ENCODE results near the gene ZNF513.
A peak's percentile ranks its signal among the peaks of the same experiment; 100 is the strongest.
"Not testable (repeated sequence)": the region's sequence is repeated elsewhere in the genome, so short reads cannot be mapped to it uniquely, and the experiment has no call there.

ZNF513 gene, protein sequence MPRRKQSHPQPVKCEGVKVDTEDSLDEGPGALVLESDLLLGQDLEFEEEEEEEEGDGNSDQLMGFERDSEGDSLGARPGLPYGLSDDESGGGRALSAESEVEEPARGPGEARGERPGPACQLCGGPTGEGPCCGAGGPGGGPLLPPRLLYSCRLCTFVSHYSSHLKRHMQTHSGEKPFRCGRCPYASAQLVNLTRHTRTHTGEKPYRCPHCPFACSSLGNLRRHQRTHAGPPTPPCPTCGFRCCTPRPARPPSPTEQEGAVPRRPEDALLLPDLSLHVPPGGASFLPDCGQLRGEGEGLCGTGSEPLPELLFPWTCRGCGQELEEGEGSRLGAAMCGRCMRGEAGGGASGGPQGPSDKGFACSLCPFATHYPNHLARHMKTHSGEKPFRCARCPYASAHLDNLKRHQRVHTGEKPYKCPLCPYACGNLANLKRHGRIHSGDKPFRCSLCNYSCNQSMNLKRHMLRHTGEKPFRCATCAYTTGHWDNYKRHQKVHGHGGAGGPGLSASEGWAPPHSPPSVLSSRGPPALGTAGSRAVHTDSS

DNA sequence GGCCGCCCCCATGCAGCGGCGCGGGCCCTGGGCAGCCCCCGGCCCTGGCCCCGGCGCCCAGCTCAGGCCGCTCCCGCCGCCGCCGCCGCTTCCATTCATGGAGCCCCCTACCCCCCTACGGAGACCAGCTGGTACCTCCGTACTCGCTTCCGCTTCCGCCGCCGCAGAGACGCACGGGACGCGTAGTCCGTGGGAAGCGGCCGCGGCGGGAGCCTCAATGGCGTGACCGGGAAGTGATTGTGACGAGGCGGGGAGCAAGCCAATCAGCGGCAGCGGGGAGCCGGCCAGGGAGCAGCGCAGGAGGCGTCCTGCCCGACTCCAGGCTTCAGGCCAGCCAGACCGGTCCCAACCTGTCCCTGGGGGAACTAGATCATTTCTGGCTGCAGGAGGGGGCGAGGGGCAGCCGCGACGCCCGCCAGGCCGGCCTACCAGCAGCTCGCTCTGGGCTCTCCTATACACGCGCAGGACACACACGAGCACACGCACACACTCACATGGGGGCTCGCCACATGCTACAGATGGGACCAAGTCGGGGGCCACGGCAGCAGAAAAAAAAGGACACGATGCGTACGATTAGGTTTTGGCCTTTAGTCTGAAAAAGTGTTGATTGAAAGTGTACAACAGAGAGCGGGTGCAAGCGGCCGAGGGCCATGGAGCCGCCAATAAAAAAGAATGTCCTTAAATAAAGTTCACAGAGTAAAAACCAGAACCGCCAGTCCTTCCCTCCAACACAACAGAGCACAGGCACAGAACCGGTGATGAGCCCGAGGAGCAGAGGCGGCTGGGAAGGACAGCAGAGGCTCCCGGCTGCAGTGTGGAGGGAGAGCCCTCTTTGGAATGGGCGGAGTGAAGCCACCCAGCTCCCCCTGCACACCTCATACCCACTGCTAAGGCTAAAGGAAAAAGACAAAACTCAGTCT, at the start of gene ZNF513:
ZNF513 (minus strand) TSS at position 109 of the 920 bp plus-strand sequence. CDS start 208 bp downstream, outside the sequence.
- peak; percentile 89 for DNase-seq

DNA sequence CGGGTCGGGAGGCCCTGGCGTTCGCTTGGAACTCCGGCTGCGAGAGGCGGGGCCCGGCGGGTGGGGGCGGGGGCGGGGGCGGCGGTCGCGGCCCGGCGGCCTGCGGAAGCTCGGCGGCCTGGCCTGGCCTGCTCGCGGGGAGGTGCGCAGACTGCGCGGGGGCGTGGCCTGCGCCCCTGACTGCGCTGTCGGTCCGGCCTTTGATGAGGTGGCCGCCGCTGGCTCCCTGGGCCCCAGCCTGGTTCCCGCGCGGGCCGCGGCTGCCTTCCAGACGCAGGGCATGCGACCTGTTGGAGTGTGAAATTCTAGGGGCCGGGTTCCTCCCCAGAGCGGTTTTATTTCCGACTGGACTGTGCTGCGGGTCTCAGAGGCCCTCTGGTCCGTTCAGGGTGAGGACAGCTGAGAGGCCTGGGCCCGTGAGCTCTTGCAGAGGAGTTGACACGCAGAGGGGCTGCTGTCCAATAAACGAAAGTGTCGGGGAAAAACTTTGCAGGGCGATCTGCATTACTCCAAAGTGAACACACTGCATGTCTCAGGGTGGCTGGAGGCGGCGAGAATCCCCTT, 48.5 kb upstream of the ZNF513 start:
- peak; percentile 70 for DNase-seq

DNA sequence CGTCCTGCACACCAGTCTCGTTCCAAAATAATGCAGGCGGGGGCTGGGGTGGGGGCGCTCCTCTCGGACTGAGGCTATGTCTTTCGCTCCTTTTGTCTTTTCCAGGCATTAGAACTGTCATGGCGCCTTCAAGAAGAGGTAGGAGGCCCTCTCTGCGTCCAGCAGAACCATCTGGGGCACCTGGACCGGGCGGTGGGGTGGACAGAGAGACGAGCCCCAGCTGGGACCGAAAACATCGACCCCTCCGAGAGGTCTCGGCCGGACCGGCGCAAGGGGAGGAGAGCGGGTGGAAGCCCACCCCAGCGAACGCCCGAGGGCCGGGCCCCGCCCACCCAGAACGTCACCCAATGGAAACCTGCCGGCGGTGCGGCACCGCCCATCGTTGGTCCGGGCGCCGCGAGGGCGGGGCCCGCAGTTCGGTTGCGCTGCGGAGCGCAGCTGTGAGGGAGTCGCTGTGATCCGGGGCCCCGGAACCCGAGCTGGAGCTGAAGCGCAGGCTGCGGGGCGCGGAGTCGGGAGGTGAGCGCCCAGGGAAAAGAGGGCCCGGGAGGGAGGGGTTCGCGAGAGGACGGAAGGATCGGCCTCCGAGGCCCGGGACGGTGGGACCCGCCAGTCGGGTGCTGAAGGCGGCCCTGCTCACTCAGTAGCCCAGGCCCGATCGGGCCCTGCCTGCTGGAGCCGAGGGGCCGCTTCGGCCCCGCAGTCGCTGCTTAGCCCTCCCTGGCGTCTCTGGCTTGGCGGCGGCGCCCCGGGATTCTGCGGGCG, 47.9 kb upstream of the ZNF513 start, which contains the start of gene NRBP1:
NRBP1 (plus strand) TSS at position 419 of the 765 bp plus-strand sequence. CDS start 4,643 bp downstream, outside the sequence.
- DNase-seq = peak; percentile 53

DNA sequence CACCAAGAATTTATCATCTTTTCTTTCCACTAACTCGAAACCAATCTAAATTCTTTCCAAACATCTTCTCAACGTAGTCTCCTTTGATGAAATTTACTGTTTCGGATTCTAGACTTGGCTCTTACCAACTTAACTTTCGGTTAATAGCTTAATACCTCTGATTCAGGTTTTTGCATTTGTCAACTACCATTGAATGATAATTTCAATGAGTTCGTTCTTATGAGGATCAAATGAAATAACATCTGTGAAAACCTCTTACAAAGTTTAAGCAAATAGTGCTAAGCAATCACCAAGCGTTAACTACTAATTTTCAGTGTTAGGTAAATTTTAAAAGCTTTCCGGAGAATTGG, 47.3 kb upstream of the ZNF513 start:
- no peak for DNase-seq

DNA sequence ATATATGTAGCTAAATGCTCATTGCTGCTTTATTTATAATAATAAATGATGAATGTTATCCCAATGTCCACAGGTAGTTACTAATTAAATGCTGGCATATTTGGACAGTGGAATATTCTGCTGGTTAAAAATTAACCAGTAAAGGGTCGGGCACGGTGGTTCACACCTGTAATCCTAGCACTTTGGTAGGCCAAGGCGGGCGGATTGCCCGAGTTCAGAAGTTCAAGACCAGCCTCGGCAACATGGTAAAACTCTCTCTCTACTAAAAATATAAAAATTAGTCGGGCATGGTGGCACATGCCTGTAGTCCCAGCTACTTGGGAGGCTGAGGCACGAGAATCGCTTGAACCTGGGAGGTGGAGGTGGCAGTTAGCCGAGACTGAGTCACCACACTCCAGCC, 44.5 kb upstream of the ZNF513 start:
- DNase-seq = not testable (repeated sequence)

DNA sequence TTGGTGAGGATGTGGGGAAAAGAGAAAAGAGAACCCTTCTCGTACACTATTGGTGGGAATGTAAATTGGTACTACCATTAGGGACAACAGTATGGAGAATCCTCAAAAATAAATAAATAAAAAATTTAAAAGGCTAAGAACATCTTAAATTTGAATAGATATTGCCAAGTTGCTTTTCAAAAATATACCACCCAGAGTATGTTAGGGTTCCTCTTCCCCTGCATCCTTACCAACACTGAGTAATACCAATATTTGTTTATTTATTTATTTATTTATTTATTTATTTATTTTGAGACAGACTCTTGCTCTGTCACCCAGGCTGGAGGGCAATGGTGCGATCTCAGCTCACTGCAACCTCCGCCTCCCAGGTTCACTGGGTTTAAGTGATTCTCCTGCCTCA, 42.4 kb upstream of the ZNF513 start:
- DNase-seq = no peak

DNA sequence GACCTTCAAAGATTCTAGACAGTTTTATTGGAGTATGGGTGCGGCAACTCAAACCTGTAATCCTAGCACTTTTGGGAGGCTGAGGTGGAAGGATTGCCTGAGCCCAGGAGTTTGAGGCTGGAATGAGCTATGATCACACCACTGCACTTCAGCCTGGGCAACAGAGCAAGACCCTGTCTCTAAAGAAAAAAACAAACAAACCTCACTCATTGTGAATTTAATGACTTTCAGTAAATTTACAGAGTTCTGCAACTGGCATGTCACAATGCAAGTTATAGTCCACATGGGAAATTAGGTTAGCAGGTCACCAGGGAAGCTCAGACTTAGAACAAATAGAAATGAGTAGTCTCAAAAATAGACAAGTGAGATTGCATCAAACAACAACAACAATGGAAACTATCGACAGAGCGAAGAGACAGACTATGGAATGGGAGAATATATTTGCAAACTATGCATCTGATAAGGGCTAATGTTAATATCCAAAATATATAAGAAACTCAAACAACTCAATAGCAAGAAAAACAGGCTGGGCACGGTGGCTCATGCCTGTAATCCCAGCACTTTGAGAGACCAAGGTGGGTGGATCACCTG, 41.2 kb upstream of the ZNF513 start:
- DNase-seq = no peak

DNA sequence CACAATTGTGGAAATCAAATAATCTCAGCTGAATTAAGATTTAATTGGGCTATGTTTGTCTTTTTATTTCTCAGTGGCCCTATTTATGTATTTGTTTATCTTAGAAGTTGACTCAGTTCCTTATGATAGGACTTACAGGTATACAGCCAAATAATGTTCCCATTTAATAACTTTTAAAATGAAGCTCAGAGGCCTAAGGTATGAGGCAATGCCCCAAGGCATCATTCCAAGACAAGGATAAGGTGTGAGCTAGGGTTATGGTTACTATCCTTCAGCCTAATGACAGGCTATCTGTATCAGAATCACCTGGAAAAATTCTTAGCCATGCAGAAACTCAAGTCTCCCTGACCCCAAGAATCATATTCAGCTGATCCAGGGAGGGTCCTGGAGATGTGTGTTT, 40.5 kb upstream of the ZNF513 start:
- DNase-seq = no peak

DNA sequence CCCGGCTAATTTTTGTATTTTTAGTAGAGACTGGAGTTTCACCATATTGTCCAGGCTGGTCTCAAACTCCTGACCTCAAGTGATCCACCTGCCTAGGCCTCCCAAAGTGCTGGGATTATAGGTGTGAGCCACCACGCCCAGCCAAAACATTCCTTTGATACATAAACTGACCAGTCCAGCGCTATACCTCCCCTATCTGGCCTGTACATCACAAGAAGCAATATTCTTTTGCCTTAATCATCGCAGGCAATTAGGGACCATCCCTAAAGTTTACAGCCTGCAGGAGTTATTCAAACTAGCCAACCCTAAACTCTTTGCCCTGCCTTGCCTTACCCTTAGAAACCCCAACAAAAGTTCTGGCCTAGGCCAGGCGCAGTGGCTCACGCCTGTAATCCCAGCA, 35.6 kb upstream of the ZNF513 start:
- no peak for DNase-seq

DNA sequence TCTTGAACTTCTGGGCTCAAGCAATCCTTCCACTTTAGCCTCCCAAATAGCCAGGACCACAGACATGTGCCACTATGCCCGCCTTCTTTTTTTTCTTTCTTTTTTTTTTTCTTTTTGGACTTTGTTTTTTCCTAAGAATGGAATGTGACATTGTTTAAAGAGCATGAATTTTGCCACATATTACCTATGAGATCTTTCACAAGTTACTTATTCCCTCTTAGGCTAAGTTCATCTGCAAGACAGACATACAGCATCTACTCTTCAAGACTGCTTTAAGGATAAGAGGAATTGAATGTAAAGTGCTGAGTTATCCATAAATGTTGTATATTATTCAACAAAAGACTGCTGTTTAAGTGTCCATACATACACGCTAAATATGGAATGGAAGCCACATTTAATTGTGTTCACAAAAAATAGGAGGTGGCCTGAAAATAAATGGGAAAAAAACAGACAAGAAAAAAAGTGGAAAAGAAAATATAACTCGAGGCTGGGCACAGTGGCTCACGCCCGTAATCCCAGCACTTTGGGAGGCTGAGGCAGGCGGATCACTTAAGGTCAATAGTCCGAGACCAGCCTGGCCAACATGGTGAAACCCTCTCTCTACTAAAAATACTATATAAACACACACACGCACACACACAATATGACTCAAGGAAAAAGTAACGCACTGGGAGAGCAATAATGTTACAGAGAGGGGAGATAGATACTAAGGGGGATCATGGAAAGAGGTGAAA, 32.1 kb upstream of the ZNF513 start:
- no peak for DNase-seq

DNA sequence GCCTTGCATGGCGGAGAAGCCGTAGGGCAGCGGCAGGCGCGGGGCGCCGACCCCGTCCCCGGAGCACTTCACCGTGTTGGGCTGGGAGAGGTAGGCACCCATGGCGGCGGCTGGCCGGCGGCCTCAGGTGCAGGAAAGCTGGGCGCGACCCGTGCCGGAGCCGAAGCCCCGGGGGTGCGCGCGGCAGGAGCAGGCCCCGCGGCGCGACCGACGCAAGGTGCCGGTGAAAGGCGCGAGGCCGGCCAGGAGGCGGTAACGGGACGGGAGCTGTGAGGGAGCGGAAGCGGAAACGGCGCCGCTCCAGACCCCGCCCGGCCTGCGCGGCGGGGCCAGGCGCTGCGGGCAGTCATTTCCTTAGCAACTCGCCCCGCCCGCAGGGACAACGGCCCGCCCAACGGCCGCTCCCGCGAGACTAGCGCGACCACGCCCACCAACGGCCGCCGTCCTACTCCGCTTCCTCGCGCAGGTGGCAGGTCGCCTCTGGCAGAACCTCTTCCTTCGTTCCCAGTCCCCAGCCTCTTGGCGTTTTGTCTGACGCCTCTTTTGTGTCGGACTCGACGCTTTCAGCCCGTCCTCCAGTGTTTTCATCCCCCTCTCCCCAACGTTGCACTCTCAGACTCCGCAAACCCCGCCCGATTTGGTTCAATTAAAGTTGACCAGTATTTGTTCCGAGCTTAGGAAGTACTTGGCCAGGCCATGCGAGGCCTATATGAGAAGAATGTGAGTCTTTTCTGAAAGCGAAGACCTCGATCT, 29.0 kb upstream of the ZNF513 start, which contains the start of gene PPM1G:
PPM1G (minus strand) TSS at position 271 of the 753 bp plus-strand sequence; CDS start at position 102, 169 bp downstream.
- DNase-seq = peak; percentile 26

DNA sequence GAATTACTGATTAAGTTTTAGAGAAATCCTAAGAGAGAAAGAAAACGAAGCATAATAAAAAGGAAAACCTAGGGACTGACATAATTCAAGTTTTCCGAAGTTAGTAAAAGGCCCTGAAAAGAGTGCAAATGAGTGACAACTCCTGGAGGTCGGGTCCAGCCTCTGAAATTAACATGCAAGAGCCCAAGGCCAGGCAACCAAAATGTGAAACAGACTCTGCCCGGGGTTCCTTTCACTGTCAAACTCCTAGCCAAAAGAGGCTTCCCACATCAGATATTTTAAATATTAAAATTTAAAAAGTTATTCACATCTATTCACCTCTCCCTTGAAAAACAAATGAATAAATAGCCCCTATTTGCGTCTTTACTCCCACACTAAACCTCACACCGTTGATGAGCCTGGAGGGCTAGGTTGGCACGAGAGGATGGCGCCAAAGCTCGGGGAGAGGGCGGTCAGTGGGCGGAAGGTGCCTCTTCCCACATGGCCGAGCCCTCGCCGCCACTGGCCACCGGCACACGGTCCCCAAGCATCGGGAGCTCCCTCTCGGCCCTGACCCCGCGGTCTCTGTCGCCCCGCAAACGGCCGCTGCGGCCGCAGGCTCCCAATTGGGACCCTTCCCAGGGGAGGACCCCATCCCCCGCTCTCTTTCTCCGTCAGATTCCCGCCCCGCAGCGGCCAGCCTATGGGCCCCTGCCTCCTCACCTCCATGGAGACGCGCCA, 28.2 kb upstream of the ZNF513 start:
- no peak for DNase-seq

DNA sequence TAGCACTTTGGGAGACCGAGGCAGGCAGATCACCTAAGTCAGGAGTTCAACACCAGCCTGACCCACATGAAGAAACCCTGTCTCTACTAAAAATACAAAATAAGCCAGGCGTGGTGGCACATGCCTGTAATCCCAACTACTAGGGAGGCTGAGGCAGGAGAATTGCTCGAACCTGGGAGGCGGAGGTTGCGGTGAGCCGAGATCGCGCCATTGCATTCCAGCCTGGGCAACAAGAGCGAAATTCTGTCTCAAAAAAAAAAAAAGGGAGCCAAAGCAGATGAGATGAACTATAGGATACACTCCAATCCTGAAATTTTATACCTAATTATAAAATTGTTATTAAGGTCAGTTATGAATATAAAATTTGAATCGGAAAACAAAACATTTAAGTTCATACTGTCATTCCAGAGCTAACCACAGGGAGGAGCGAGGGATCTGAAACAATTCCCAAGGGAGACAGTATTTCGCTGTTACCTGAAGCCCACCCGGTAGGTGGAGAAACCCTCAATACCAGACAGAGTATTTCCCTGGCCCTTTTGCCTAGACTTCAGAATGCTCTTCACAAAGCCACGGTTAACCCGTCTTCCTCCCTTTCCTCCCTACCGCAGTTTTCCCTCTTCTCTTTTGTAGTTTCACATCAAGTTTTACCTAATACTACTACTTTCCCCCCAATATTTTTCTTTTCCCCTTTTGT, 27.4 kb upstream of the ZNF513 start:
- no peak for DNase-seq

DNA sequence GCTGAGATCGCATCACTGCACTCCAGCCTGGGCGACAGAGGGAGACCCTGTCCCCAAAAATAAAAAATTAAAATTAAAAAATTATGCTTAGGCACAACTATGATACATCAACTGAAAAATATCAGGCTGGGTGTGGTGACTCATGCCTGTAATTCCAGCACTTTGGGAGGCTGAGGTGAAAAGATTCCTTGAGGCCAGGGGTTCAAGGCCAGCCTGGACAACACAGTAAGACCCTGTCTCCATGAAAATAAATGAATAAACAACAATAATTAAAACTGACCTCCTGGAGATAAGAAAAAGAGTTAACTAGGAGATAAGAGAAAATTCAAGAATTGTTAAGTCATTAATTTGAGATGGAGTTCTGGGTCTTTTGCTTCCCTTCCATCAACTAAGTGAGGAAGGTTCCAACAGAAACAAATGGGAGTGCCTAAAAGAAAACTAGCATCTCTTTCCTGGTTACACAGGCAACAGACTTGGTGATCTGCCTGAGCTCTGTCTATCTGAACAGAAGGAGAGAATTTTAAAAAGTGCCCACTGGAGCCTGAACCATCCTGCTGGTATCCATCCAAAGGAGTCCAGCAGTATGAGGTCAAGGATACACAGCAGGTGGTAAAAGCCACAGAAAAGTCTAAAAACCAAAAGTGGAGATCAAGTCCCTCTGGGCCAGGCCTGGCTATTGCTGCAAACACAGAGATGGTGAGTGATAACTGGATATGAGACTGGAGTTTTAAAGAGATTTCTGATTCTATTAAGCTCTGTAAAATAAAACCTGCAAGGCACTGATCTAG, 20.0 kb upstream of the ZNF513 start:
- no peak for DNase-seq

DNA sequence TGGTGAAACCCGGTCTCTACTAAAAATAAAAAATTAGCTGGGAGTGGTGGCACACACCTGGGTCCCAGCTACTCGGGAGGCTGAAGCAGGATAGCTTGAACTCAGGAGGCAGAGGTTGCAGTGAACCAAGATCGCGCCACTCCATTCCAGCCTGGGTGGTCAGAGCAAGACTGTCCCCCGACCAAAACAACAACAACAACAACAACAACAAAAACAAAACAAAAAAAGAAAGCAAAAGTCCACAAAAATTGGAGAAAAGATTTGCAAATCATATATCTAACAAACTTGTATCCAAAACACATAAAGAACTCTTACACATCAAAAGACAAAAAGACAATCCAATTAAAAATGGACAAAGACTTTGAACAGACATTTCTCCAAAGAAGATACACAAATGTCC, 18.4 kb upstream of the ZNF513 start:
- DNase-seq = no peak

DNA sequence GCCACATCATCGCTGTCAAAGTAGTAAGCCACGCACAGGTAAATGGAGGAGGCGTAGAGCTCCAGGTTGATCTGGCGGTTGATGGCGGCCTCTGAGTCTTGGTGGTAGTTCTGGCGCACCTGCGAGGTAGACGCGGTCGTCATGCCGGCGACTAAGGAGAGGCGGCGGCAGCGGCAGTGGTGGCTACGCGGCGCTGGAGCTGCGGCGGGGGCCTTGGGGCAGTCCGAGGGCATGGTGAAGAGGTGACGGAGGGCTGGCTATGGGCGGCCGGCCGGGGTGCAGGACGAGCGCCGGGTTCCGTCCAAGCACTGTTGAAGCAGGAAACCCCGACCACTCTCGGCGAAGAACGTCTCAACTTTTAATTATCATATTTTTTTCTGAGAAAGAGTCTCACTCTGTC, 12.7 kb upstream of the ZNF513 start:
- DNase-seq = no peak

DNA sequence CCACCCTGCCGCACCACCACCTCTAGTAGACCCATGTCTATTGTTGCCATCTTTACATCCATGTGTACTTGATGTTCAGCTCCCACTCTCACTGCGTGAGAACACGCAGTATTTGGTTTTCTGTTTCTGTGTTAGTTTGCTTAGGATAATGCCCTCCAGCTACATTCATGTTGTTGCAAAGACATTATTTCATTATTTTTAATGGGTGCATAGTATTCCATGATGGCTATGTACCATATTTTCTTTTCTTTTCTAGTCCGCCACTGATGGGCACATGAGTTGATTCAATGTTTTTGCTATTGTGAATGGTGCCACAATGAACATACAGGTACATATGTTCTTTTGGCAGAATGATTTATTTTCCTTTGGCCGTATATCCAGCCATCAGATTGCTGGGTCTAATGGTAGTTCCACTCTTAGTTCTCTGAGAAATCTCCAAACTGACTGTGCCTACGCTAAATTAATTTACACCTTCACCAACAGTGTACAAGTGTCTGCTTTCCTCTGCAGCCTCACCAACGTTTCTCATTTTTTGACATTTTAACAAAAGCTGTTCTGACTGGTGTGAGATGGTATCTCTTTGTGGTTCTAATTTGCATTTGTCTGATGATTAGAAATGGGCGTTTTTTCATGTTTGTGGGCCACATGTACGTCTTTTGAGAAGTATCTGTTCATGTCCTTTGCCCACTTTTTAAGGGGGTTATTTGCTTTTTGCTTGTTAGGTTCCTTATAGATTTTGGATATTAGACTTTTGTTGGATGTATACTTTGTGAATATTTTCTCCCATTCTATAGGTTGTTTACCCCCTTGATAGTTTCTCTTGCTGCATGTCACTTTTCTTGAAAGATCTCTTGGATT, 10.5 kb upstream of the ZNF513 start:
- DNase-seq = no peak

All from cortex of kidney (tissue), 1 donor.